Measurements from ENCODE around the gene GC.
"Not testable (repeated sequence)": the region's sequence is repeated elsewhere in the genome, so short reads cannot be mapped to it uniquely, and the experiment has no call there.

Gene GC

GRCh38 chr4:71765350-71765749 lies 18.5 kb downstream of the GC start:
- no peak for DNase-seq

GRCh38 chr4:71752383-71753042 lies 31.4 kb downstream of the GC start:
- no peak for DNase-seq

- no peak for DNase-seq
These were observed 34.8 kb downstream of the GC start for GRCh38 chr4:71749008-71749594.

DNA sequence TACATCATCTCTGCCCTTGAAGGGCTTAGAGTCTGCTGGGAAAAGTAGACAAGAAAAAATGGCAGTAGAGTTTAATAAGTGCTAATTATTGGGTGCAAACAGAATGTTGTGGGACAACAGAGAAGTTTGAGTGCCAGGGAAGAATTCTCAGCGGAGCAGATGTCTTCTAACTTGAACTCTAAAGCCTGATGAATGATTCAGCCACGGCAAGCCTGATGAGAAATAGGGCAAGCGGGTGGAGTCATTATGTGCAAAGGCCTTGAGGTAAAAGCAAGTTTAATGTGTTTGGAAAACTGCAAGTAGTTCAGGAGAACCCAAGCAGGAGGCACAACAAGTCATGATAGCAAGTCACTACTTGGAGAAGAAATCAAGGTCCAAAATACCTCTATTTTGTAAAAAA lies 37.5 kb downstream of the GC start:
- no peak for DNase-seq

DNA sequence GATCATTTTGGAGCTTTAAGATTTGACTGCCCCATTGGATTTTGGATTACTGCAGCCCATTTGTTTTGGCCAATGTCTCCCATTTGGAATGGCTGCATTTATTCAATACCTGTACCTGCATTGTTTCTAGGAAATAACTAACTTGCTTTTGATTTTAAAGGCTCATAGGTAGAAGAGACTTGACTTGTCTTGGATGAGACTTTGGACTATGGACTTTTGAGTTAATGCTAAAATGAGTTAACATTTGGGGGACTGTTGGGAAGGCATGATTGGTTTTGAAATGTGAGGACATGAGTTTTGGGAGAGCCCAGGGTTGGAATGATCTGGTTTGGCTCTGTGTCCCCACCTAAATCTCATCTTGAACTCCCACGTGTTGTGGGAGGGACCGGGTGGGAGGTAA lies 45.1 kb downstream of the GC start:
- not testable (repeated sequence) for DNase-seq

GRCh38 chr4:71732706-71733105 lies 51.2 kb downstream of the GC start:
- DNase-seq = no peak

GRCh38 chr4:71732066-71732465 lies 51.8 kb downstream of the GC start:
- DNase-seq = no peak

- no peak for DNase-seq
These were observed 54.0 kb downstream of the GC start for GRCh38 chr4:71729856-71730255.

DNA sequence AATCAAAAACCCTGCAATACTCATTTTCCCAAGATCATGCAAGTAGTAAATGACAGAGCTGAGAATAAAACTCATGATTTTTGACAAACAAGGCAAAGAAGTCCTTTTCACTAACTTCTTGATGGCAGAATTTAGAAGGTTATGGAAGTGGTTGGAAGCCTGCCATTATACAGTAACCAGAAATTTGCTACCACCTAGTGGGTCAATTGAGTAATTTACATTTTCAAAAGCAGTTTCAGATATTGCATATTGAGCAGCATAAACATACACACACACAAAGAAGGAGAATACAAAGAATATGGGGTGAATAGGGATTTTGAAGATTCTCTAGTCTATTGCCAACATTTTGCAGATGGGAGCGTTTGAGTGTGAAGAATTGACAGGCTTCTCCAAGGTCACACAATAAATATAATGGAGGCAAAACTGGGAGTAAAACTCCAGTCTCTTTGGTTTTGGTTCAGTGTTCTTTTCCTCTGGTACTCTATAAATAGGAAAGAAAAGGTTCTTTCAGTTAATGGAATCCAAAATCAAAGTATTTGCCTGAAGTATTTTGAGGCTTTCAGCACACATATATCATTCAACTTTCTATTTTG lies 70.2 kb downstream of the GC start:
- no peak for DNase-seq

DNA sequence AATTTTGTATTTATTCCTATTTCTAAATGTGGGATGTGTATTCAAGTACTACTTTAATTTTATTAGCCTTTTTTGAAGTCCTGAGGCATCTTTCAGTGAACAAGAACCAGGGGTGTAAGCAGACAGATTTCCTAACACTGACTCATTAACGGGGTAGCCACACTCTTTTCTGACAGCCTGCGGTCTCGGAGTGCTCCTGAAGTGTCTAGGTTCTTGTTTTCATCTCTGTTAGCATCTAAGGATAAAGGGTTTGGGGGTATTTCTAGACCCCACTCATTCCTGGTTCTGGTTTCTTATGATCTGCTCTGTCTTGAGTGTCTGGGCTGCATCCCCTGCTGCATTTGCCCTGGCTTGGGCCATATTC lies 71.9 kb downstream of the GC start:
- DNase-seq = no peak

- DNase-seq = peak; percentile 31
These were observed 72.6 kb downstream of the GC start for GRCh38 chr4:71711044-71711984.

GRCh38 chr4:71709961-71710360 lies 73.9 kb downstream of the GC start:
- no peak for DNase-seq

GRCh38 chr4:71698141-71698540 lies 85.7 kb downstream of the GC start:
- DNase-seq = no peak

GRCh38 chr4:71697031-71697430 lies 86.8 kb downstream of the GC start:
- no peak for DNase-seq

DNA sequence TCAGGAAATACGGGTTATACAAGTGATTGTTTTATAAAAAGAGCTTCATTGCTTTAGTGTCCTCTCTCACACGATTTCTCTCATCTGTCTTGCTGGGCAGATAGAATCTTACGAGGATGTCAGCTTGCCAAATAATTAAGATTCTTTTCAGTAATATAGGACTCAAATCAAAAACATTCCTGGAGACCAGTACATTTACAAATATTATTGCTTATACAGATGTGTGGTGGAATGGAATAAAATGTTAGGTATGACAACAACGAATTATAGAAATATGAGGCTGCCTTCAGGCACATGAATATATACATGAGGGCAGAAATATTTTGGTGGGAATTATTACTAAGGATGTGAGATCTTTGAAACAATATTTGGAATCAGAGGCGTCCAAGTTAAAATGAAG lies 88.9 kb downstream of the GC start:
- no peak for DNase-seq

DNA sequence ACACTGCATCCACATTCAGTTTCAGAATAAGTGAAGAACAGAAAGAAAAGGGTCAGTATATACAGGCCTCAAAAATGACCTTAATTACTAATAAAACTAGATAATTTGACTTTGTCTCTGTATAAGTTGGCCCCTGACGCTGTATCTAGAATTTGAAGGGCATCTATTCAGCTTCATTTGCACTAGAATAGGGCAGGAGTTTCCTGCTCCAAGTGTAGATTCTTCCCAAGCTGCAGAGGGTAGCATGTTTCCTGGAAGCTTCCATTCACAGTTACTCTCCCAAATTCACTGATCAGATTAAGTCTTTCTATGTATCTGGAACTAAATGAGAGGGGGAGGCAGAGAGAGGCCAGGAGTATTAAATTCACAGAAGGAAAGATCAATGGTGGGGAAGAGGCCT lies 90.9 kb downstream of the GC start:
- DNase-seq = no peak

DNA sequence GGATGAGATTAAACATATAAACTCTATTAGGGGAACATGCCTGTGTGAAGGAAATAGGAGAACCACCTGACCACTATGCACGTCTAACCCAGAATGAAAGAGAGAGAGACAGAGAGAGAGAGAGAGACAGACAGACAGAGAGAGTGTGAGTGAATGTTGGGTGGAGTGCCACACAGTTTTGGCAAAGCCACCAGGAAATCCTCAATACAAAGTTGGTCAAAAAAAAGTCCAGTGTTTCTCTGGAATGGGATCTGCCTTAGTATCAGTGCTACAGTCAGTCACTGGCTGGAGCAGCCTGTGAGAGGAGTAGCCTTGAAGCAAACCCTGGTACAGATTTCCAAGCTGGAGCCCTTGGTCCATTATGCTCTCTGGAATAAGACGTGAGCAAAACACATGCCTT lies 91.7 kb downstream of the GC start:
- no peak for DNase-seq
